DMS79 treated with DMSO at 0.1 percent for 48 hours (cell line): Measurements from ENCODE around the gene SLC30A1.
A peak's percentile ranks its signal among the peaks of the same experiment; 100 is the strongest.
"Not testable (repeated sequence)": the region's sequence is repeated elsewhere in the genome, so short reads cannot be mapped to it uniquely, and the experiment has no call there.

Experiments
- DNase-seq: peaks from one replicate; lab custom pipeline; 2025; lab: John Stamatoyannopoulos, UW

SLC30A1 gene, protein sequence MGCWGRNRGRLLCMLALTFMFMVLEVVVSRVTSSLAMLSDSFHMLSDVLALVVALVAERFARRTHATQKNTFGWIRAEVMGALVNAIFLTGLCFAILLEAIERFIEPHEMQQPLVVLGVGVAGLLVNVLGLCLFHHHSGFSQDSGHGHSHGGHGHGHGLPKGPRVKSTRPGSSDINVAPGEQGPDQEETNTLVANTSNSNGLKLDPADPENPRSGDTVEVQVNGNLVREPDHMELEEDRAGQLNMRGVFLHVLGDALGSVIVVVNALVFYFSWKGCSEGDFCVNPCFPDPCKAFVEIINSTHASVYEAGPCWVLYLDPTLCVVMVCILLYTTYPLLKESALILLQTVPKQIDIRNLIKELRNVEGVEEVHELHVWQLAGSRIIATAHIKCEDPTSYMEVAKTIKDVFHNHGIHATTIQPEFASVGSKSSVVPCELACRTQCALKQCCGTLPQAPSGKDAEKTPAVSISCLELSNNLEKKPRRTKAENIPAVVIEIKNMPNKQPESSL

DNA sequence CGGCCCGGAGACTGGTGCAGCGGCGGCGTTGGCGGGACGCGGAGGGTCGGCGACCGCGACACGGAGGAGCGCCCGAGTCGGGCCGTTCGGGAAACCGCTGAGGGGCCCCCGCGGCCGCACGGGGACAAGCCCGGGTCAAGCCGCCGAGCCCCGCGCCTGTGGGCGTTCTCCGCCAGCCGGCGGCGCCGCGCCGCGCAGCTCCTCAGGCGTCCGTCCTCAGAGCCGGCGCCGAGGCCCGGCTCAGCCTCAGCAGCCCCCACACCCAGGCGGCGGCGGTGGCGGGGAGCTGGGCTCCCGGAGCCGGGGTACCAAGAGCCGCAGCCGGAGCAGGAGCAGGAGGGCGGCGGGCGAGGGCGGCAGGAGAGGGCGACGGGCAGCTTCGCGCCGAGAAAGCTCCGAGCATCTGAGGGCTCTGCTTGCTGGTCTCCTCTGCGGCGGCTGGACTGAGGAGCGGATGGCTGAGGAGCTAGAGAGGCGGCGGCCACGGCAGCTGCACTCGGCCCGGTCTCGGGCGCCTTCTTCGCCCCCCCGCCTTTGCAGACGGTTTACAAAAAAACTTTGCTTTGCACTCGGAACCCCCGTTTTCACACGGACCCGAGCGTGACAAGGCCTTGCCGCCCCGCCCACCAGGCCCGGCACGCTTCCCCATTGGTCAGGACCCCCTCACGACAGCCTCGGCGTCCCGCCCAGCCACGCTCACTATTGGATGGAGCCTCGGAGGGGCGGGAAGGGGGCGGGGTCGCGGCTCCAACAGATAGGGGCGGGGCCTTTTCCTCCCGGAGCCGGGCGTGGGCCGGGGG, at the start of gene SLC30A1:
Gene SLC30A1 (minus strand): TSS at position 522 of the 800 bp plus-strand sequence. CDS start 549 bp downstream, outside the sequence.
- peak; percentile 91 for DNase-seq

DNA sequence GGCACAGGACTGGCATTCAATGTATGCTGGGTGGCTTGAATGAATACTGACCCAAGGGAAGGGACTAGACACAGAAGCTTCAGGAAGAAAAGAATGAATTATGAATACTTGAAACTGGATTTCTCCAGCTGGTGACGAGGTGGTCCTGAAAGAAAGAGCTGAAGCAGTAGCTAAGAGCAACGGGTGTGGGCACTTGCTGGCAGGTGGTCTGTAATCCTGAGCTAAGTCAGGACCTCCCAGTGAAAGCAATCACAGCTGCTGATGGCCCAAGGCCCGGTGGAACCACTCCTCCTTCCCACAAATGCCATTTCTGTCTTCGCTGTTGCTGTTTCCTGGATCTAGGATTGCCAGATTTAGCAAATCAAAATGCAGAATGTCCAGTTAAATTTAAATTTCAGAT, 49.5 kb upstream of the SLC30A1 start:
- DNase-seq: no peak

DNA sequence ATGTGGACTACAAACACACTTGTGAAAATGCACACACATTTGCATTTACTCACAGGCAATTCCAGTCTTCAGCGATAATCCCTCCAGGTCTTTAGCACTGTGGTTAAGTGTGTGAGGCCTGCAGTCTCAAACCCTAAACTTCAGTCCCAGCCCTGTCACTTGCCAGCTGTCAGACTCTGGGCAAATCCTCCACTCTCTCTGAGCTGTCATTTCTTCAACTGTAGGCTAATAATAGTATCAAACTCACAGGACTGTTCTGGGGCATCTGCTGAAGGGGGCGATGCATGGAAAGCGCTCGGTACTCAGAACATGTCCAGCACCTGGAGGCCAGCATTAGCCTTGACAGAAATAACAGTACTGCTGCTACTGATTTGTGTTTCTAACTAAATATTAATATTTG, 48.3 kb upstream of the SLC30A1 start:
- no peak for DNase-seq

DNA sequence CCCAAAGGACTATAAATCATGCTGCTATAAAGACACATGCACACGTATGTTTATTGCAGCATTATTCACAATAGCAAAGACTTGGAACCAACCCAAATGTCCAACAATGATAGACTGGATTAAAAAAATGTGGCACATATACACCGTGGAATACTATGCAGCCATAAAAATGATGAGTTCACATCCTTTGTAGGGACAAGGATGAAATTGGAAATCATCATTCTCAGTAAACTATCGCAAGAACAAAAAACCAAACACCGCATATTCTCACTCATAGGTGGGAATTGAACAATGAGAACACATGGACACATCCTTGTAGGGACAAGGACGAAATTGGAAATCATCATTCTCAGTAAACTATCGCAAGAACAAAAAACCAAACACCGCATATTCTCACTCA, 46.9 kb upstream of the SLC30A1 start:
- not testable (repeated sequence) for DNase-seq

DNA sequence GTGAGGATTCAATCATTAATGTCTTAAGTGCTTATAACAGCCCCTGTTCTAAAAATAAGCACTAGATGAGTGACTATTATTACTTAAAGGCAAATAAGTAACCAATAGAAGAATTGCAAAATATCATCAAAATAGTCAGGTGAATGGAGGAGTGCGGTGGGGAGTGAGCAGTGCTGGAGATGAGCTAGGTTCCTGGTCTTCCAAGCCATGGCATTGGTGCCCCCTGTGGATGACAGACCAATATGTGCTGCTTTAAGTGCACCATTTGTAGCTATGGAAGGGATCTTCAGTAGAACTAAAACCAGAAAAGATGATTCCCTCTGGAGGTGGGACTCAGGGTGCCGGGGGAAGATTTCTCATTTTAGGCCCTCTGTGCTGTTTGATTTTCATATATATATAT, 46.1 kb upstream of the SLC30A1 start:
- DNase-seq: no peak

DNA sequence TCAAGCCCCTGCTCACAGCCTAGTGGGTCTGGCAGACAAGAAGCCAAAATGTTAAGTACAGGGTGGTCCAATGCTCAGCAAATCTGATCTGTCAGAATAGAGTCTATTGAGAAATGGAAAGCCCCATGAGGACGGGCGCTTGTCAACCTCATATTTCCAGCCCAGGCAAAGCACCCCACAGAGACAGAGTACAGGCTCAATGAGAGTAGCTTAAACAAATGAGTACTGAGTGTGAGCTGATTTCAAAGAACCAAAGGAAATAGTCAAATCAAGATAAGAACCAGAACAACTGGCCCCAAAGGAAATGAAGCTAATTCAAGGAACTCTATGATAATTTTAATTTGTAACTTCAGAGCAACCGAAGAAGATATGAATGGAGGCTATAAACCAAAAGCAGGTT, 44.6 kb upstream of the SLC30A1 start:
- DNase-seq: no peak

DNA sequence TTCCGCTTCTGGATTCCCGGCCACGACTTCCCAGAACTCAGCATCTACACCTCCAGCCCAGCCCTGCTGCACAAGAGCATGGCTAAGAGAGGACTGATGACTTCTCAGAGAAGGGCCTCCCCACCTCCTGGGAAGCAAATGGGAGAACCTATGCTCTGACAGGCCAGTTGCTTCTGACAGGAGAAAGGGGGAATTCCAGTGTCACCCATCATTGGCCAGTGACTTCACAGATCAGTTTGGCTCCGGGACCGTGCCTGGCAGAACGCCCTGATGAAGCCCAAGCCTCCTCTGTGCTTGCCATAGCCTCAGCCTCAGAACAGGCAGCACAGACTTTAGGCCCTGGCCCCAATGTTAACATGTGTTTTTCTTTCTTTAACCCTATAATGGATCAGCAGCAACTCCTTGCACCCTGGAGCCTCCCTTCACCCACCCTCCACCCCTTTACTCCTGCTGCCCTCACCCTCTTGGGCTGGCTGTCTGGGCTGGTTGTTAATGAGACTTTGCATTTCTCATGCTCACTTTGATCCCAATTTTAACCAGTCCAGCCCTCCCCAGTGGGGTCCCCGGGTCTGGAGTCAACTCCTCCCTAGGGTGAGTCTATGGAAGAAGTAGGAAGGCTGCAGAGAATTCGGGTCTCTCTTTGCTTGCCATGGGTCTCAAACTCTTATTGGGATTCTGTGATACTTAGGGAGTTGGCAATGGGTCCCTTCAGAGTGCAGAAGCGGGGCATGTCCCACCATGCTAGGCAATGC, 42.7 kb upstream of the SLC30A1 start:
- DNase-seq: no peak

DNA sequence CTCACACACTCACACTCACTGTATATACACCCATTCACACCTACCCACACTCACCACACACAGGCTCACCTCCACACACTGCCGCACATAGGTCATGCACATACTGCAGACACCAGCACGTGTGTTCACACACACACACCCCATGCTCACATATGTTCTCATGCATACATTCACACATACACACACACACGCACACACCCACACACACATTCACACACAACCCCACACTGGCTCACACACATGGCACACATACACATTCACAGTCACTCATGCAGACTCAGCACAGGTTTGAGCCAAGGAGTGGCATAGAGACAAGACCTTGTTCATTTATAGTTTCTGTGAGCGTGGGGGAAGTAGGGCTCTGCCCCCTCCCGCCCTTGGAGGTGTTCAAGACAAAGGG, 41.1 kb upstream of the SLC30A1 start:
- DNase-seq: no peak

DNA sequence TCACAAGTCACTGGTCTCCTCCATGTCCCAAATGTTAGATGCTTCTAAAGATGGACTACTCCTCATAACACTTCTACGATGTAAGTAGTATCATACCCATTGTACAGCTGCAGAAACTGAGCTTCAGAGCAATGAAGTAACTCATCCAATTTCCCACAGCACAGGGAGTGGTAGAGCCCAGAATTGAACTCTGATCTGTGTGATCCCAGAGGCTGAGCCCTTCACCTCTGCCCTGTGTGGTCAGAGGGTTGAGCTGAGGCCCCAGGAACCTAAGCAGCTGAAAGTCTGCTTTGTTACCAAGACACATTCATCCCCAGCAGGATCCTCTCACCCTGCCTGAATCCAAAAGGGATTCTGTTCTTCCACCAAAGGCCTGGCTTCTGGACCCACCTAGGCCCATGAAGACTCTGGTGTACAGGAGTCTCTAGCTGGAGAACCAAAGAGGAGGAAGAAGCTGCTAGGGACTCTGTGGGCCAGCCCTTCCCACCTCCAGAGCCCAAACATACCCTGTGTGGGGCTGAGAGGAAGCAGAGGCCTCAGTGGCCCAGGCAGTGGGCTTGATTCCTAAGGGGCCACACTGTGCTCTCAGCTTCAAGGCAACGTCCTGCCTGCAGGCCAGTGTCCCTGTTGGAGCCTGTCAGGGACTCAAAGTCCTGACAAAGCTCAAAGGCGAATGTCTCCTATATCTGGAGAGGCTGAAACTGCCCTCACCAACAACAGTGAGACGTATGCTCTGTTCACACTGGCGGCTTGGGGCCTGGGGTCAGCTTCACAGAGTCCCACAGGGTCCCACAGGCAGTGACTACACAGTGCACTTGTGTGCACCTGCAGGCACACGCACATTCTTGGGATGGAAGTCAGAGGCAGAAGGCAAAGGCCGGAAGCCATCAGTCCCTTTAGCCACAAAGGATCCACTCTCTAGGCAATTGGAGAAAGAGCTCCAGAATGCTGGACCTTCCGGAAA, 40.4 kb upstream of the SLC30A1 start:
- no peak for DNase-seq

DNA sequence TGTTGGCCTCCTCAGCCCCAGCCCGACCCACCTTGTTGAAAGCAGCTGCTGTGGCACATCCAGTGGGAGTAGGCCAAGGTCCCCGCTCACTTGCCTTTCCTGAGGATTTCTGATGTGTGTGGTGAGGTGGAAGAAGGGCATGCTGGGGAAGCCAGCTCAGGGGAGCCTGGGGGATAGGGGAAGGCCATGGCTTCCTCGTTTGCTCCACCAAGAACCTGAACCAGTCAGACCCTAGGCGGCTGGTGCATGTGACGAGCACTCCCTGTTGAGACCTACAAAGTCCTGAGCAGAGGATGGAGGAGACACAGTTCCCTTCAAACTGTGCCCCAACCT, 38.0 kb upstream of the SLC30A1 start:
- no peak for DNase-seq

DNA sequence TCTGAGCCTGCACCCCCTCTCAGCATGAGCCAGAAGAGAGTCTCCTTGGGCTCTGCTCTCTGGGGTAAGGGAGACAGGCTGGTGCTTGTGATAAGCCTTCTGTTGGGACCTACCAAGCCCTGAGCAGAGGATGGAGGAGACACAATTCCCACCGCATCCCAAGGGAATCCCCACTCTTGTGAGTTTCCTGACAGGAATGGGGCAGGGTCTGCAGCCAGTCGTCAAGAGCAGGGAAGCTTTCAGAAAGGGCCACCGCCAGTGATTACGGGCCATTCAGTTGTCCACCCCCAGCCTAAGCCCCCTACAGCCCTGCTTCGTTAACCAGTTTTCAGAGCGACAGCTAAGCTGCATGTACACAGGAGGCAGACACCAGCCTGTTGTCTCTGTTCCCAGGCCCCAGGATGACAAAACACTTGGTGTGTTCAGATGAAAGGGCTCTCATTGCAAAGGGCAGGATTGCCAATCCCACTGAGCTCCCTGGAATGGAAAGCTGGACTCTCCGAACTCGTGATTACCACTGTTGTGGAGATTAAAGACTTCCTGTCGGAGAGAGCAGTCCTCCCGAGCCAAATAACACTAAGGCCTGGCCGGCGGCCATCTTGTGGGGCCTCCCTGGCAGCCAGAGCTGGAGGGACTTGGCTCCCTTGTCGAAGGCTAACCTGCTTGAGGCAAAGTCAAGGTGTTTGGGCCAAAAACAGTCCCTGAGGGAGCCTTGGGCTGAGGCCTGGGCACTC, 37.4 kb upstream of the SLC30A1 start:
- no peak for DNase-seq

DNA sequence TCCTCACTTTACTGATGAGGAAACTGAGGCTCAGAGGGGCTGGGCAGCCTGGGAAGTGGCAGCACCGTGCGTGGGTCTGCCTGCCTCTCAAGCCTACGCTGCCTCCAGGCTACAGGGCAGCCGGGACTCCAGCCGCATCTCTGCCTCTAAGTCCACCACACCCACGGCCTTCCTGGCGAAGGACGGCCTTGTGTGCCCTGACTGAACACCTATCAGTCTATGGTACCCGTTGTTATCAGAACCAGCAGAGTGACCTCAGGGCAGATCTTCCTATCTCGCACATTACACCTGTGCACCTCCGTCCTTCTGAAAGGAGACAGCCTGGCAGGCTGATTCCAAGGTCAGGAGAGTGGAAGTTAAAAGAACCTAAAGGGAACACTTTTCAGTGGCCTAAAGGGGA, 35.7 kb upstream of the SLC30A1 start:
- DNase-seq: no peak

DNA sequence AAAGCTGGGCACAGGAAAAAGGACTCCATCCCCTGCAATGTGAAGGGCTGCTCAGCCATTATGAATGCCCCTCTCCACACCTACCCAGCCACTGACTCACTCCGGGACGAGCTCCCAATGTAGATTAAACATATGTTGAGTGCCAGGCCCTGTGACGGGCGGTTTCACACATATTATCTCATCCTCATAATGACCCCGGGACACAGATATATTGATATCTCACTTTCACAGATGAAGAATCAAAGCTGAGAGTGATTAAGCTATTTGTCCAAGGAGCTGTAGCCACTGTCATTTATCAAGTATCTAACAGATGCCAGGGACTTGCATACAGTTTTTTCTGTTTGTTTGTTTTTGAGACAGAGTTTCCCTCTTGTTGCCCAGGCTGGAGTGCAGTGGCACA, 35.0 kb upstream of the SLC30A1 start:
- no peak for DNase-seq

DNA sequence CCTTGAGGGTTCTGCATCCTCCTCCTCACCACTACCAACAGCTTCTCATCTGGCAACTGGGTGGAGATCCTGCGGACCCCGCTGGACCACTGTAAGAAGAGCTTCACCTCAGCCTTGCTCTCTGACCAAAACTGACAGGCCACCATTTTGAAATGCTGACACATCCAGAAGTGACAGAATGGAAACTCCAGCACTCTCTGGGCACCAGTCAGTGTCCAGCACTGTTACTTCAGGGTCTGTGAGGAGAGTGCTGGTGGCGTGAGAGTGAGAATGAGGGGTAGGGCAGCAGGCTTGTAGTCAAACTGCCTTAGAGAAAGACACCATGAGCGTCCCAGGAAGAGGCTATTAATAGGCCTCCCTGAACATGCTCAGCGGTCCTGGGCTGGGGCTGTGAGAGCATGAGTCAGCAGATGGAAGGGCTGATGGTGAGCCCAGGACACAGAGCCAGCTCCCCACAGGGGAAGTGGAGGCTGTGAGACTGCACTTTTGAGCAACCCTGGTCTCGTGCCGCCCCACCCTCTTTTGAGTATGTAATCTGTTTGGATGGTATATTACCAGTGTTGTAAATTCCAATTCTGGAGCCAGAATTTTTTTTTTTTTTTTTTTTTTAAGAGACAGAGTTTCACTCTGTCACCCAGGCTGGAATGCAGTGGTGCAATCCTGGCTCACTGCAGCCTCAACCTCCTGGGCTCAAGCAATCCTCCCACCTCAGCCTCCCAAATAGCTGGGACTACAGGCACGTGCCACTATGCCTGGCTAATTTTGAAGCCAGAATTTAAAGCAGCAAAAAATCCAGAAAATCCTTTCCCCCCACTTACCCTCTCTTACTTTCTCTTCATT, 34.4 kb upstream of the SLC30A1 start:
- no peak for DNase-seq

DNA sequence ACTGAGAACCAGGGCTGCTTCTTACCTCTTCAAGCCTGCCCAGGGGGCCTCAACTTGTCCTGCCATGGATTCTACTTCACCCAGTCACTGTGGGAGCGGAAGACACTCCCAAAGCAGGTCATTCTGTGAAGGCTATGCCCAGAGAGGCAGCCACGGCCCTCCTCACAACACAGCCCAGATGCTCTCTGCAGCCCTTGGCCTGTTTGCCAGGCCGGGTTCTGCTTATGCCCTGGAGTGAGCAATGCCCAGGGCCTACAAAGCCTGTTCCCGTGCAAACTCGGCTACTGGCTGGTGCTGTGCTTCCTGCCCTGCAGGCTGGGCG, 33.8 kb upstream of the SLC30A1 start:
- DNase-seq: no peak

DNA sequence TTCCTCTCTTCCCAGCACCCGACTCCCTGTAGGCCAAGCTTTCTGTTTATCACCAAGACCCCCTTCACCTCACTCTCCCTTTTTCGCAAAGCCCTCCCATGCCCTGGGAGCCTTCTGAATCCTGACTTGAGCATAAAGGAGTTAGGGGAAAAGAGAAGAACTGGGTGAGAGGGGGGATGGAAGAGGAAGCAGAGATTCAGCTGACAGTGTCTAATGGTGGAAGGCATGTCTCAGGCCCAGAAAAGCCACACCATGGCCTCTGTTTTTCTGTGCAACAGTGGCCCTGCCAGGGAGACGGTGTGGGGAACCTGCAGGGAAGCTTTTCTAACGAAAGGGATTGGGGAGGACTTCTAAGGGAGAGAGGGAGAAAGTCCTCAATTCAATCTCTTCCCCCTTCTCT, 32.9 kb upstream of the SLC30A1 start:
- no peak for DNase-seq

DNA sequence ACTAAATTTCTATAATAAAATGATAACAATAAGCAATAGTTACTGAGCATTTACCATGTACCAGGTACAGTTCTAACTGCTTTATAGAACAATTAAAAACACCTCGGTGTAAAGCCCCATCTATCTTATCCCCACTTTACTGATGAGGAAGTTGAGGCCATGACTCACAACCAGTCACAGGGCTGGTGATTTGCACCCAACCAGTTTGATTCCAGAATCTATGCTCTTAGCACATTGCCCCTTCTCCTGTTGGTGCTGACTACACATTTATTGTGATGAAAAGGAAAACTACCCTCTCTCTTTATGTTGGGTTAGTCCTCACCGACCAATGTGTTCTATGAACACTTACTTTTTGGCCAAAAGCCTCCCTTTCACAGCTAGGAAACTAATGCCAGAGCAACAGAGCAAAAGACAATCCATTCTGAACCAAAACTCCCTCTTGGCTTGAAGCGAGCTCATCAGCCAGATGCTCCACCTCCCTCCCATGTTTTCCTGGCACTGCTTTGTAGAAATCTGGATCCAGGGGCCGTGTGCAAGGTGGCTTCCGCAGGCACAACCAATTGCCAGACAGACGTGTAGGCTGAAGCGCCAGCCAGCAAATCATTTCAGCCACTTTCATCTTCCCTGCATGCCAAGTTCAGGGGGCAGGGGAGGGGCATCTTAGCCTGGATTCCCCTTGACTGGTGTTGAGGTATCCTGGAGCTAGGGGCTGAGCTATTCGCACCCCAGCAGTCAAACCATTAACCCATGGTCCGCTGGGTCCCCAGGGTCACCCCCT, 32.0 kb upstream of the SLC30A1 start:
- no peak for DNase-seq

DNA sequence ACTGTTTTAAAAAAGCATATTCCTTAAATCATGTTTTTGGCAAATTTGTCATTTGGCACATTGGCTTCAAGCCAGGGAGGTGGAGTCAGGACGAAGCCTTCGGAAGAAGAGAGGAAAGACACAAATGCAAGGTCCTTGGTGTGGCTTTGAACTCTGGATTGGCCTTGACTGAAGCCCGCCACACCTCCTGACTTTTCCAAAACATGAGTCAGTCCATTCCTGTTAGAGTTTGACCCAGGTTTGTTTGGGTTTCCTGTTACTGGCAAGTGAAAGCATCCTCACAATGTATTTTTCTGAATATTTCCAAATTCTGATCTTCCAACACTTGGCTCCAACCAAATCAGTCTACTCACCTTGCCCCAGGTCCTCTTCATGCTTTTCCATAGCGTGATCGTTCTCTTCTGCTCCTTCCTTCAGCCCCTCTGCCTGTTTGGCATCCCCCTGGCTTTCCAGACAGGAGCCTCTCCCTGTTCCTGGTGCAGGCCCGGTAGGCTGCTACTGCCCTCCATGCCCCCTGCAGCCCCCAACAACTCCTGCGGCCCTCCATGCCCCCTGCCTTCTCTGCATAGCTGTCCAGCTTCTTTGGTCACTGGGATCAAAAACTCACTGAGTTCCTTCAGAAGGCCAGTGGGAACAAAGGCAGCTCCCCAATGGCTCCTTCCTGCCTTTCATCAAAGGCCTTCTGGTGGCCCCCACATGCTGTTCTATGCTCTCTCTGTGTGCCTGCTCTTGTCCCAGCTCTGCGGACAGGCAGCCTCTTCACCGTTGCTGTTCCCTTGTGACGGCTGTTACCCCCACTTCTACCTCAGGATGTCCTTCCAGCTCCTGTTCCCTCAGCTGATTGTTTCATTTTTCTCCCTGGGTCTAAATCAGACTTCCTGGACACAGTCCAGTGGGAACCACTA, 30.4 kb upstream of the SLC30A1 start:
- DNase-seq: no peak
